Ramos (cell line): Measurements from ENCODE around the gene RAB11FIP2.

Source experiments
- in situ Hi-C: fragments of 300-500 bp; cut with MboI; formaldehyde crosslinking; loops from one replicate; pipeline ENCODE4 v1.14.3; 2022; ENCODE audit warnings: low sequenced_read_pairs; ENCODE audit not compliant: unreplicated experiment

The RAB11FIP2 gene

DNA sequence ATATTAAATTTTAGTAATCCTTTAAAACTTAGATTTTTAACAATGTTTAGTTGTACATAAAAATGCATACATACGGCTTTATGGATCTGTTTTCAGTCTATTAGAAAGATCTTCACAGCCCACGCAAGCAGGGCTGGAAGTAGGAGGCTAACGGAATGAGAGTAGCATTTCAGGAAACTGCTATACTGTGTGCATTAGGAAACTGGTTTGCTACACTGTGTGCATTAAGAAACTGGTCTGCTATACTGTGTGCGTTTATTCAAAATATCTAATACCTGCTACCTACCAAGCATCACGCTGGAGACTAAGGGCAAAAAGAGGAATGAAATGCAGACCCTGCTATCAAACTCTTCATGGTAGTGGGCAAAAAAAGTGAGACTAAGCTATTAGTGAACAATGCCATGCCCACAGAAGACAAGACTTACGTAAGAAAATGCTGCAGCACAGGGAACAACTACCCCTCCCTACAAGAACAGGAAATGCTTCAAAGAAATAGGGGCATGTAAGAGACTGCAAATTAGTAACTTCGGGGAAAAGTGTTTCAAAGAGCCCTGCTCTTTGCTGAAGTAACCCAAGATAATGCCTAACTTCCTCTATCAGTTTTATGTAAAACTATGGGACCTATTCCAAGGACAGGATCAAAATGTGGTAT, 11.3 kb downstream of the RAB11FIP2 start:
- in situ Hi-C loops: no loop called here

GRCh38 chr10:118034791-118035261, 11.9 kb downstream of the RAB11FIP2 start:
- in situ Hi-C loops: no loop called here

DNA sequence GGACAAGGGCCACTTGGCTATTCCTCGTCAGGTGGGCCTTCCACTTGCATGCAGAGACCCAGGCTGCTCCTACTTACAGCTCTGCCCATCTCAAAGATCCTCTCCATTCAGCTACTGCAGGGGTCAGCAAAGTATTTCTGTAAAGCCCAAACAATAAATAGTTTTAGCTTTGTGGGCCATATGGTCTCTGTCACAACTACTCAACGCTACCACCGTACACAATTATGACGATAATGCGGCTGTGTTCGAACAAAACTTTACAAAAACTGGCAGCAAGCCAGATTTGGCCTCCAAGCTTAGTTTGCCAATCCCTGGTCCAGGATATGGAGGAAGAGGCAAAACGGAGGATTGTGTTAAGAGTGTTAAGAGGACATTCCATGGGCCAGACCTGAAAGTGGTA, 12.8 kb downstream of the RAB11FIP2 start:
- in situ Hi-C loops: no loop called here

GRCh38 chr10:118032564-118032963, 14.2 kb downstream of the RAB11FIP2 start:
- in situ Hi-C loops: no loop called here

GRCh38 chr10:118031351-118032075, 15.2 kb downstream of the RAB11FIP2 start:
- in situ Hi-C loops: no loop called here

DNA sequence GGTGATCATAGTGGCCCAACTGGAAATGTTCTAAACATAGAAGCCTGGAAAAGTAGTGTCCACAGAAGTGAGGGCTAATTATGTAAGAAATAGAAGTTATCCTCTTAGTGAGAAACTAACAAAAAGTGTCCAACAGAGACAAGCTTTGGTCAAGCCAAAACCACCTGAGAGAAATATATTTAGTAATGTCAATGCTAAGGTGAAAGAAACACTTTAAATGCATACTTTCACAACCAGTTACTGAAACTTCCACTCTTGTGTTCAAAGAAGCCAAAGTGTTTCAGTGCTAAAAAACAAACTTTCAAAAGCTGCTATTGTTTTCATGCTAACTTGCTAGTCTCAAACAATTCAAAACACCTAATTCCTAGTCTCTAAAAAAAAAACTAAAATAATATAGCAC, 18.1 kb downstream of the RAB11FIP2 start:
- in situ Hi-C loops: no loop called here

DNA sequence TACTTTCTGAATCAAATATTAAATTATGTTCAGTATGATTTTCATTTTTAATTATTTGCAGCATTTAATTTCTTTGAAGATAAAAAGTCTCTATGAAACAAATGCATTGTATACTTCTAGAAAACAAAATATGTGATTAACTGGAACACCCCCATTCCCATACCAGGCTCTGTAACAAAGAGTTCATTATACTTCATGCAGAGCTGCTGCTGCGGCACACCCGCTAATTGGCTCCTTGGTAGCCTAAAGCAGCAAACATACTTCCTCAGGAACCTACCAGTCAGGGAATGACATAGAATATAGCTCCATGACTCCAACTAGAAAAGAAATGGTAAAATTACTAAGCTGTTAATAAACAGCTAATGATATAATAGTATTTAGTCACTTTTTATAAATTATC, 19.3 kb downstream of the RAB11FIP2 start:
- in situ Hi-C loops: no loop called here

- in situ Hi-C loops: no loop called here
Measured at GRCh38 chr10:118026936-118027335, 19.8 kb downstream of the RAB11FIP2 start.

DNA sequence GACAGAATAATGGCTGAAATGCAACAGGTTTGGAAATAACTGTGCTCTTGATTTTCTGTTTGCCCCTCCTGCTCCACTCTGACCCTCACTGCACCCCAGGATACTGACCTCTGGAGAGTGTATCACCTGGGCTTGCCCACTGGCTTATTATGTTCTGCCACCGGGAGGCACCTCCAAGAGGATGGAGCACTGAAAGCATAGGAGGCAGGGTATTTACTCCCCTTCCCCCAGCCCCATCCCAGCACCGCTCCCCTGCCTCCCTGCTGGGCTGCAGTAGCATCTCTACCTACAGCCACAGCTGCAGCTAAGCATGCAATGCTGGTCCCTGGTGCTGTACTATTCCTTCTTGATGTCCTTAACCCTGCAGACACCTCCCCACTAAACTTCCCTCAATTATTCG, 26.4 kb downstream of the RAB11FIP2 start:
- in situ Hi-C loops: no loop called here

- in situ Hi-C loops: no loop called here
Measured at GRCh38 chr10:118017850-118018249, 28.9 kb downstream of the RAB11FIP2 start.

DNA sequence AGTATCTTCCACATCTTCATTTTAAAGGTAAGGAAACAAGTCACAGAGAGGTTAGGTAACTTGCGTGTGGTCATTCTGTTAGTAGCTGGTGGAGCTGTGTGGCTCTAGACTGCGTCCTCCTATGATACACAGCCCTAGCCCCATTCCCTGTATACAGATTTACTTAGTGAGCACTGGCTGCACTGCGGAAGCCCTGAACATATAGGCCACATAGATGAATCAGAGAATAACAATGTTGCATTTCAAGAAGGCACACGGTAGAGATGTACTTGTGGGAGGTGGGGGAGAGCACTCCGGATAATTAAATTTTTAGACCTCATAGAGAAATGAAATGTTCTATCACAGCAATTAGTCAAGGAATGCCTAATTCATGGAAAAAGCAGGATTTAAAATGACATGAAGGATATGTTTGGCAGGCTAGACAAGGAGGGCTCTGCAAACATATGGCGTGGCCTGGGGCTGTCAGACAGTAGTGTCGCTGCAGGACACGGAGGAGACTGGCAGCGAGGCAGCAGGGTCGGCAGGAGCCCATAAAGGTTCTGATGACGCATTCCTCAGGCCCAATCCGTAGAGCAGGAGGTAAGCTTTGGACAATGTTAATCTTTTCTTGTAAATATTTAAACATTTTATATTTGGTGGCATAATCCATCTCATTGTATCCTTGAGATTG, 29.5 kb downstream of the RAB11FIP2 start:
- in situ Hi-C loops: no loop called here

DNA sequence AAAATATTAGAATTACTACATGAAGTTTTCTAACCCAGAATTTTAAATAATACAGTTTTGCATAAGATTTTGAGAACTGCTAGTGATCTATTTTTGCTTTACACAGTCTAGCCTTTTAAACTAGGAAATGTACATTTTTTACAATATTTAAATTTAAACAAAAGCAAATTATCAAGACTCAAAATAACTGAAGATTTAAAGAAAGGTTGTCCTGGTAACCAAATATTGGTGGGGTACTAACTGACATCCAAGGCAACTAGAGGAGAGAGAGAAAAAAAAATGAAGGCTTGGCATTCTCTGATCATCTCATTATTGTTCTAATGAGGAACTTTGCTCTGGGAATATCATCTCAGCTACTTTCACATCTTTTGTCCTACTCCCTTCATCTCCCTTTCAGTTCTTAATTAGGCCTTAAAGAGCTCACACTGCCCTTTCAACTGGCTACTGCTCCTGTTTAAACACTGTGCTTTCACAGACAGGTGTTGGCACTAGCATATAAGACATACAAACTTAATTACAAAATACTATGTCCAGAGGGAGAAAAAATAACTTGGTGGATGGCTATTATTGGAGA, 33.7 kb downstream of the RAB11FIP2 start:
- in situ Hi-C loops: no loop called here

DNA sequence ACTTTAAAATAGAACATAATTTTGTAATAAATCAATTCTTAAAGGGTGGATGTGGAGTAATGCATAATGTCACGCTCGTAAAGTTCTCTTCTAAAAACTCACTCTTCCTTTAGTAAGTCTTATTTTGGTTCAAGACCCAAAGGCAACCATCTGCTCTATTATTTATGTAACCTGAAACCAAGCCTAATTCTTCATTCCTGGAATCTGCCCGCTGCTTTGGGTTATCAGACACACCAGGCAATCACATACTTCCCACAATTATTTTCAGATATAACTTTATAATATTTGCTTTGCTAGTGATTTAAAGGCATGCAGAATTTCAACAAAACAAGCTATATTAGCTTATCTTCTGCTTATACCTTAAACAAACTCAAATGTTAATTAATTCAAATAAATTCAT, 39.0 kb downstream of the RAB11FIP2 start:
- in situ Hi-C loops: no loop called here

DNA sequence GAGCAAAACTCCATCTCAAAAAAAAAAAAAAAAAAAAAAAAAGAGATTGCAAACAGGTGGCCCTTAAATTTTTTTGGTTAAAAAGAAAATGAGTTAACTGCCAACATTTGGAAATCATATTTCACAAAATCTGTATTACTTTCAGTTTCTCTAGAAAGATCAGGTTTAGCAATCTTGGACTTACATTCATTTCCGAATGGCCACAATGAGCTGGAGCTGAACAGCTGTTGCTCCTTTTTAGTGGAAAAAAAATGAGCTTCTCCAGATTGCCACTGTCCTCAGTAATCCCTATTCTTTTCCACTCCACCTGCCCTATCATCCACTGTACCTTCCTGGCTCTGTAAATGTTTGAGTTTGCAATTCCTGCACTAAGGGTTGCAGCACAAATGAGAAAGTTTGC, 43.6 kb downstream of the RAB11FIP2 start:
- in situ Hi-C loops: no loop called here

DNA sequence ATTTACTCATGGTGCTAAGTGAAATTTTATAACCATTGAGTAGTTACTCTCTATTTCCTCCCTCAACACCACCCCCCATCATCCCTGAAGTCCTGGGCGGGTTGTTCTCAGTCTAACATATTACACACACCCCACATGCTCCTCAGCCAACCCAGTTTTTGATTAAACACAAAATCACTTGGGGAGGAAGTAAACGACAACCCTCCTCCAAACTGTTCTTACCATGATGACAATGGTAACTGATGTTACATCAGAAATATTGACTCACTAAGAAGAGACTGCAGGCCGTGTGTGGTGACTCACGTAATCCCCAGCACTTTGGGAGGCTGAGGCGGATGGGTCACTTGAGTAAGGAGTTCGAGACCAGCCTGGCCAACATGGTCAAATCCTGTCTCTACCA, 44.2 kb downstream of the RAB11FIP2 start:
- in situ Hi-C loops: no loop called here

DNA sequence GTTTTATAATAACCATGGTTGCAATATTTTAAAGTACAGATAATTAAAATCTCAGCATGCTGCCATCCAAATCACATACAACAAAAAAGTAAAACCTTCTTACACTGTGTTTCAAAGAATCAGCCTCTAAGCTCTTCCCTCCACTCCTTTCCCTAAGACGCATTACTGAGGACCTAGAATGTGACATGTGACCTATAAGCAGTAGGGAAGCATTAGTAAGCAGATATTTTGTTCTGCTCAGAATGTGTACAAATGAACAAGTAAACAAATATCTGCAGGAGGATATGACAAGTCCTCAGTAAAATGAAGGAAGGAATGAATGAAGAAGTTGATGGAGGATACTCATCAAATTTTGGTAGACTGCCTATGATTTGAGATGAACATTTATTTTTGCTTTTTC, 49.1 kb downstream of the RAB11FIP2 start:
- in situ Hi-C loops: no loop called here

DNA sequence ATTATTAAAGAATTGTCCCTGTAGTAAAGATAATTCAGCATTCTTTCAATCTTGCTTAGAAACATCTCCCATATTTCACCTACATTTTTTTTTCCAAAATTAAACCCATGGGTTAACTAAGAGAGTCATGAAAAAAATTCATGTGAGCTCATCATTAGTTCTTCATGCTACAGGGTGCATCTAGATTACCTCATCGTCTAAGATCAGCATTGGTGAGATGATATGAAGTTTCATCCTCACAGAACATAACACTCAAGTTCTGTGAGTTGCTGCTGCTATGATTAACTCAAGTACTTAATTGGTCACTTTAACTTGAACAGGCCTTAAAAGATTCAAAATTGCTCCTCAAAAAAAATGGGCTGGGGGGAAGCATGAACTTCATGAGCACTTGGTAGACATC, 50.0 kb downstream of the RAB11FIP2 start:
- in situ Hi-C loops: no loop called here

DNA sequence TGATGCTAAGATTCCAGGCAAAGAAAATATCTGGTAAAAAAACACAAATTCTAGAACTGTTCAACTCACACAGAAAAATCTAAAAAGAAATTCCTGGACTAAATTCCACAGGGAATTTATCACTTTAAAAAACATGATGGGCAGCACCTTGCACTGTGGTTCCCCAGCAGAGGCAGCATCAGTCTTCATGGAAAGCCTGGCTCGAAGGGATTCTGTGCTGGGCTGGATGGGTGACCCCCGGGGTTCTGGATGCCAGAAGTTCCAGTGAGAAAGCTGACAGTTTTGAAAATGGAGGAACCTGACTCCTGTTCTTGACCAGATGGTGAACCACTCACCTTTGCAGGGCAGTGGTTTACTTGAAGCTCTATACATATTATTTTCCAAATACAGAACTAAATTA, 52.0 kb downstream of the RAB11FIP2 start:
- in situ Hi-C loops: no loop called here

- in situ Hi-C loops: no loop called here
Measured at GRCh38 chr10:117993166-117993565, 53.6 kb downstream of the RAB11FIP2 start.

DNA sequence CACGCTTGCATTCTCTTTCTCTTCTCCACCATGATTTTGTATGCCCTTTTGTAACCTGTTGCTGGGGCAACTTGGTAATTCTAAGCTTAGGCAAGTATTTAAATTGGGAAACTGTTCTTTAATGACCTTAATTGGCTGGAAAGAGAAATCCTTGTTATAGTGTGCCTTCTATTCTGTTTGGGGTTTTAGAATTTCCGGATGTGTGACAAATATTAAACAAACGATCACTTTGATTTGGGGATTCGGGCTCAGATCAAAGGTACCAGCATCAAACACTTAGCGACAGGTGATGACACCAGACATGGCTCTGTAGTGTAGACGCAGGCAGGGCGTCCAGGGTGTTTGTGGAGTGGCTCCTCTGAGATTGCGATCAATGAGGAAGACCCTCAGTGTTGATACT, 55.0 kb downstream of the RAB11FIP2 start:
- in situ Hi-C loops: no loop called here

DNA sequence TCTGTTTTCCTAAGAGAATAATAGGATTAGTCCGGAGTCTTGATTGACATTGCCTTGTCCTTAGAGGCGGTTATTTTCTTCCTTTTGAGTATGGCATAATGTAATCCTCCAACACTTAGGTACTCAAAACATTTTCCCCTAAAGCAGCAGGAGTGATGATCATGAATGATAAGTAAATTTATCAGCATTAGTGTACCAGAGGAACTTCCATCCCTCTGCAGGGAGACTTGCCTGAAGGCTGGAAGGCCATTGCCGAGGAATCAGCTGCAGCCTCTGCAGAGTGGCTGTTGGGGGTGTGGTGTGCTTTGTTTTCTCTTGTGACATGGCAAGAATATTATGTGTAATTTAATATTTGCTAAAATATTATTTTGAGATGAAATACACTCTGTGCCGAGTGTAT, 56.8 kb downstream of the RAB11FIP2 start:
- in situ Hi-C loops: no loop called here
